T-cell (primary cell): ENCODE results near the gene HBM. TPM values are rescaled to one million over a fixed set of nuclear protein-coding genes. Genes with fewer than 3 reads are reported as not detected.
A peak's percentile ranks its signal among the peaks of the same experiment; 100 is the strongest.

ENCODE experiments used
- ATAC-seq, 4 experiments: fragments of 200-7000 bp in 3 of 4; fragments of 150-1000 bp in 1 of 4; cut with Tn5 transposase; replicated peaks in 1 of 4; 1 replicate in 3 of 4; 2 replicates in 1 of 4; pipeline ENCODE4 v1.10.0; 2021; ENCODE audit warnings: moderate library complexity in 3 of 4, mild to moderate bottlenecking in 2 of 4, moderate number of reproducible peaks in 1 of 4
- CTCF ChIA-PET, 2 donors: fragments of 300-600 bp; sonication (Branson Sonifier 250); formaldehyde crosslinking; loops; one replicate each; lab custom pipeline; 2022; ENCODE audit warnings: antibody characterized with exemption in 2 of 2; lab: Charles Lee
- POLR2A ChIA-PET, 2 donors: fragments of 300-600 bp; sonication (Branson Sonifier 250); formaldehyde crosslinking; loops; one replicate each; lab custom pipeline; 2022; ENCODE audit warnings: antibody characterized with exemption in 2 of 2; lab: Charles Lee
- DNase-seq, 35 experiments: peaks; one replicate each; pipeline versions ENCODE4 v3.0.0 to v3.0.0-alpha.2; 2013 to 2023
- H3K27ac ChIP-seq: one replicate; pipeline ENCODE4 v1.5.1; 2013; ENCODE audit warnings: low read length
- H3K27me3 ChIP-seq, 2 experiments: replicated peaks in 1 of 2; 1 replicate in 1 of 2; 2 replicates in 1 of 2; pipeline versions ENCODE4 v1.6.1 to v1.7.0; 2013; ENCODE audit warnings: low read length in 1 of 2, mixed read lengths in 1 of 2; ENCODE audit not compliant: control insufficient read depth in 2 of 2, insufficient read depth in 2 of 2; ENCODE audit errors: extremely low read depth in 1 of 2
- H3K36me3 ChIP-seq, 2 donors: 1 replicate in 1 of 2; 2 replicates in 1 of 2; pipeline versions ENCODE4 v1.6.1 to v1.7.0; 2013; ENCODE audit warnings: low read length in 1 of 2; ENCODE audit not compliant: control insufficient read depth in 2 of 2, insufficient read depth in 1 of 2; ENCODE audit errors: extremely low read depth in 1 of 2
- H3K4me1 ChIP-seq, 2 experiments: 1 replicate in 1 of 2; 2 replicates in 1 of 2; pipeline versions ENCODE4 v1.6.1 to v1.7.0; 2013; ENCODE audit warnings: low read length in 2 of 2, mixed read lengths in 1 of 2; ENCODE audit not compliant: insufficient read depth in 2 of 2, control insufficient read depth in 1 of 2; ENCODE audit errors: extremely low read depth in 1 of 2
- H3K4me3 ChIP-seq, 2 donors: 1 replicate in 1 of 2; 2 replicates in 1 of 2; pipeline versions ENCODE4 v1.5.1 to v1.7.0; 2013; ENCODE audit warnings: mild to moderate bottlenecking in 2 of 2, low read length in 1 of 2, moderate library complexity in 1 of 2; ENCODE audit not compliant: control insufficient read depth in 1 of 2; ENCODE audit errors: extremely low read depth in 1 of 2
- H3K9me3 ChIP-seq: 2 replicates; pipeline ENCODE4 v1.7.0; 2013
- H3K27ac Mint-ChIP-seq, 2 donors: one replicate each; pipeline ENCODE4 v1.8.0; 2020 to 2021; ENCODE audit warnings: mild to moderate bottlenecking in 2 of 2, mixed read lengths in 2 of 2
- H3K27me3 Mint-ChIP-seq, 2 donors: one replicate each; pipeline ENCODE4 v1.8.0; 2021 to 2022; ENCODE audit warnings: mixed read lengths in 2 of 2
- H3K36me3 Mint-ChIP-seq: one replicate; pipeline ENCODE4 v1.8.0; 2021; ENCODE audit warnings: mixed read lengths
- H3K4me1 Mint-ChIP-seq, 3 donors: one replicate each; pipeline ENCODE4 v1.8.0; 2020 to 2022; ENCODE audit warnings: mixed read lengths in 3 of 3, mild to moderate bottlenecking in 1 of 3
- H3K4me3 Mint-ChIP-seq, 3 donors: one replicate each; pipeline ENCODE4 v1.8.0; 2020 to 2022; ENCODE audit warnings: mild to moderate bottlenecking in 3 of 3, mixed read lengths in 3 of 3, moderate library complexity in 3 of 3
- H3K9me3 Mint-ChIP-seq, 3 donors: one replicate each; pipeline ENCODE4 v1.8.0; 2020 to 2022; ENCODE audit warnings: mixed read lengths in 3 of 3
- WGBS: methylation state at CpG from one replicate; pipeline ENCODE4 v1.1.5; 2013; ENCODE audit warnings: missing lambda C conversion rate; ENCODE audit not compliant: insufficient coverage; 5-methylcytosine and 5-hydroxymethylcytosine counted together
- total RNA-seq, 35 experiments: library from RNA in 6 of 35; stranded (reverse) in 6 of 35; fragments of 120-200 nt in 1 of 35; gene quantifications; one replicate each; pipeline versions ENCODE4 v1.2.1 to v1.2.4 and lab custom pipeline; 2013 to 2026

The HBM gene
- total RNA-seq, 5 donors from 2014 or later (not counting 1 experiment from before 2014, with no cell fraction given) = not detected

- Histone ChIP-seq H3K4me1 (peaks cover 0 to 28% of the 10 kb centered on the region in 2 experiments), H3K27ac (no peak within 1 kb of the TSS), H3K36me3 (no peaks in the 10 kb centered on the region), H3K4me3 (peak within 1 kb of the TSS; percentile 42 to 67), H3K27me3 (peaks cover 10 to 46% of the 10 kb centered on the region in 2 experiments), H3K9me3 (no peaks in the 10 kb centered on the region)
- Mint-ChIP-seq H3K4me1 (peaks cover 3 to 22% (median 10%) of the 10 kb centered on the region in 3 donors), H3K36me3 (no peaks in the 10 kb centered on the region), H3K4me3 (peak within 1 kb of the TSS; percentile 6 to 71 (median 57)), H3K27me3 (peaks cover 9 to 31% of the 10 kb centered on the region in 2 donors), H3K9me3 (no peaks in the 10 kb centered on the region), H3K27ac (no peak within 1 kb of the TSS)
- peak in 11 of 35 experiments; percentile 9 to 60 (median 21) for DNase-seq
- 11% methylated on average over 50 of the region's 59 CpGs for WGBS
- peak in 3 of 4 experiments; percentile 9 to 16 (median 13) for ATAC-seq
- ChIA-PET POLR2A (no interaction called here), CTCF (interaction anchor here in 1 of 2 donors (0.7 to 0.8 kb wide), 3 partner anchors 9 to 182 kb away, joined by 3 to 8 read pairs (median 7); no protein-coding TSS in a partner anchor)
Observed at GRCh38 chr16:180101-180675, 14.4 kb downstream of the HBM start, which contains the start of gene HBQ1. HBQ1 (plus strand) TSS chr16:180459; CDS start chr16:180487, 28 bp downstream.

- 2% methylated on average over 80 of the region's 89 CpGs for WGBS
- Histone ChIP-seq H3K27ac (no peak overlapping the region), H3K9me3 (no peaks in the 10 kb centered on the region), H3K27me3 (peaks cover 7 to 41% of the 10 kb centered on the region in 2 experiments), H3K4me3 (peak overlapping the region; percentile 42 to 67), H3K36me3 (no peaks in the 10 kb centered on the region), H3K4me1 (peaks cover 0 to 25% of the 10 kb centered on the region in 2 experiments)
- no peaks in the 10 kb centered on the region for H3K9me3 Mint-ChIP-seq
- no peak overlapping the region for H3K27ac Mint-ChIP-seq
- ATAC-seq (peak; percentile 83 to 92 (median 87)), DNase-seq (peak in 33 of 35 experiments; percentile 61 to 89 (median 82))
- peaks cover 5 to 26% of the 10 kb centered on the region in 2 donors for H3K27me3 Mint-ChIP-seq
- H3K4me1 Mint-ChIP-seq = peaks cover 0 to 17% (median 6%) of the 10 kb centered on the region in 3 donors
- H3K36me3 Mint-ChIP-seq = no peaks in the 10 kb centered on the region
- ChIA-PET CTCF (interaction anchor here (0.7 to 1.3 kb wide), 6 partner anchors 8 to 181 kb away, joined by 3 to 8 read pairs (median 4); no protein-coding TSS in a partner anchor), POLR2A (no interaction called here)
- peak overlapping the region; percentile 6 to 71 (median 57) for H3K4me3 Mint-ChIP-seq
Observed at GRCh38 chr16:180681-181564, 15.1 kb downstream of the HBM start.

GRCh38 chr16:181565-182021, 15.8 kb downstream of the HBM start:
- H3K4me3 ChIP-seq = no peak overlapping the region
- peaks cover 5 to 25% of the 10 kb centered on the region in 2 donors for H3K27me3 Mint-ChIP-seq
- H3K36me3 Mint-ChIP-seq = no peaks in the 10 kb centered on the region
- DNase-seq (peak in 2 of 35 experiments; percentile 78 to 86), ATAC-seq (no peak)
- CTCF ChIA-PET = interaction anchor here (0.6 to 2.2 kb wide), 8 partner anchors 17 to 171 kb away, joined by 3 to 9 read pairs (median 4); no protein-coding TSS in a partner anchor
- POLR2A ChIA-PET = no interaction called here
- H3K27me3 ChIP-seq = peaks cover 7 to 41% of the 10 kb centered on the region in 2 experiments
- no peaks in the 10 kb centered on the region for H3K9me3 ChIP-seq
- H3K9me3 Mint-ChIP-seq = no peaks in the 10 kb centered on the region
- H3K27ac Mint-ChIP-seq = no peak overlapping the region
- peaks cover 0 to 15% (median 6%) of the 10 kb centered on the region in 3 donors for H3K4me1 Mint-ChIP-seq
- no peaks in the 10 kb centered on the region for H3K36me3 ChIP-seq
- H3K4me1 ChIP-seq = peaks cover 0 to 23% of the 10 kb centered on the region in 2 experiments
- no peak overlapping the region for H3K4me3 Mint-ChIP-seq
- WGBS = 11% methylated on average over 20 of the region's 22 CpGs
- H3K27ac ChIP-seq = no peak overlapping the region

- WGBS = 89% methylated on average over 6 of the region's 7 CpGs
- no peaks in the 10 kb centered on the region for H3K9me3 ChIP-seq
- CTCF ChIA-PET = interaction anchor here (0.6 to 2.2 kb wide), 3 partner anchors 24 to 465 kb away, joined by 3 to 6 read pairs (median 6); no protein-coding TSS in a partner anchor
- Mint-ChIP-seq H3K36me3 (peaks cover 3% of the 10 kb centered on the region), H3K4me3 (no peak overlapping the region), H3K4me1 (peaks cover 0 to 7% (median 6%) of the 10 kb centered on the region in 3 donors), H3K27me3 (peaks cover 0 to 16% of the 10 kb centered on the region in 2 donors), H3K9me3 (no peaks in the 10 kb centered on the region), H3K27ac (no peak overlapping the region)
- H3K36me3 ChIP-seq = peaks cover 2 to 8% of the 10 kb centered on the region in 2 donors
- no peak for ATAC-seq
- no peak for DNase-seq
- no peak overlapping the region for H3K27ac ChIP-seq
- no peak overlapping the region for H3K4me3 ChIP-seq
- POLR2A ChIA-PET = no interaction called here
- H3K27me3 ChIP-seq = peaks cover 6 to 29% of the 10 kb centered on the region in 2 experiments
- H3K4me1 ChIP-seq = peaks cover 0 to 21% of the 10 kb centered on the region in 2 experiments
Observed at GRCh38 chr16:183005-183404, 17.2 kb downstream of the HBM start.

- Mint-ChIP-seq H3K9me3 (no peaks in the 10 kb centered on the region), H3K36me3 (peaks cover 19% of the 10 kb centered on the region), H3K4me1 (peaks cover 3 to 9% (median 4%) of the 10 kb centered on the region in 3 donors), H3K27me3 (no peaks in the 10 kb centered on the region), H3K4me3 (no peak overlapping the region), H3K27ac (no peak overlapping the region)
- 97% methylated on average over 12 of the region's 13 CpGs for WGBS
- CTCF ChIA-PET = no interaction called here
- H3K4me3 ChIP-seq = no peak overlapping the region
- peaks cover 5 to 28% of the 10 kb centered on the region in 2 donors for H3K36me3 ChIP-seq
- H3K4me1 ChIP-seq = peaks cover 0 to 18% of the 10 kb centered on the region in 2 experiments
- DNase-seq = no peak
- no peak for ATAC-seq
- peaks cover 0 to 8% of the 10 kb centered on the region in 2 experiments for H3K27me3 ChIP-seq
- H3K9me3 ChIP-seq = no peaks in the 10 kb centered on the region
- POLR2A ChIA-PET = no interaction called here
- H3K27ac ChIP-seq = no peak overlapping the region
Observed at GRCh38 chr16:185213-185612, 19.4 kb downstream of the HBM start.

- POLR2A ChIA-PET = no interaction called here
- Mint-ChIP-seq H3K9me3 (no peaks in the 10 kb centered on the region), H3K4me3 (no peak overlapping the region)
Observed at GRCh38 chr16:185691-186090, 19.9 kb downstream of the HBM start.

More at GRCh38 chr16:185691-186090, 19.9 kb downstream of the HBM start:
- no peaks in the 10 kb centered on the region for H3K27me3 Mint-ChIP-seq
- no peaks in the 10 kb centered on the region for H3K9me3 ChIP-seq
- H3K36me3 Mint-ChIP-seq = peaks cover 23% of the 10 kb centered on the region
- H3K27ac ChIP-seq = no peak overlapping the region
- H3K4me3 ChIP-seq = no peak overlapping the region
- peaks cover 0 to 14% of the 10 kb centered on the region in 2 experiments for H3K4me1 ChIP-seq
- H3K36me3 ChIP-seq = peaks cover 7 to 32% of the 10 kb centered on the region in 2 donors
- CTCF ChIA-PET = no interaction called here
- H3K4me1 Mint-ChIP-seq = peaks cover 3 to 9% (median 4%) of the 10 kb centered on the region in 3 donors
- ATAC-seq = no peak
- 100% methylated on average over 1 of the region's 11 CpGs for WGBS
- DNase-seq = no peak
- no peak overlapping the region for H3K27ac Mint-ChIP-seq
- peaks cover 0 to 4% of the 10 kb centered on the region in 2 experiments for H3K27me3 ChIP-seq
